ENCODE data around the gene ABCB4.

DNA sequence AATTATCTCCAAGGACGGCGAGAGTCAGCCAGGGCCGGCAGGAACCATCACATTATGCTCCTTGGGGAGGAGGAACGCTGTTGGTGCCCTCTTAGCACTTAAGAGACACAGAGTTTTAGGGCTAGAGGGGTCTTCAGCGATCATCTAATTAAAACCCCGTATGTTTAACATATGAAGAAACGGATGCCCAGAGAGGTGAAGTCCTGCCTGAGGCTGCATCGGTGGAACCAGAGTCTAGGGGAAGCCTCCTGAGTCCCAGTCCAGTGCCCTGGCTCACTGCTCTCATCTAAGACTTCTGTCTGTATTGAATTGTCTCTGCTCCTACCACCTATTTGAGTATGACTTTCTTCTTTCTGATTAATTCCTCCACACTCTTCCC, 688 bp upstream of the ABCB4 start:
- TF ChIP-seq, protein P1, sequence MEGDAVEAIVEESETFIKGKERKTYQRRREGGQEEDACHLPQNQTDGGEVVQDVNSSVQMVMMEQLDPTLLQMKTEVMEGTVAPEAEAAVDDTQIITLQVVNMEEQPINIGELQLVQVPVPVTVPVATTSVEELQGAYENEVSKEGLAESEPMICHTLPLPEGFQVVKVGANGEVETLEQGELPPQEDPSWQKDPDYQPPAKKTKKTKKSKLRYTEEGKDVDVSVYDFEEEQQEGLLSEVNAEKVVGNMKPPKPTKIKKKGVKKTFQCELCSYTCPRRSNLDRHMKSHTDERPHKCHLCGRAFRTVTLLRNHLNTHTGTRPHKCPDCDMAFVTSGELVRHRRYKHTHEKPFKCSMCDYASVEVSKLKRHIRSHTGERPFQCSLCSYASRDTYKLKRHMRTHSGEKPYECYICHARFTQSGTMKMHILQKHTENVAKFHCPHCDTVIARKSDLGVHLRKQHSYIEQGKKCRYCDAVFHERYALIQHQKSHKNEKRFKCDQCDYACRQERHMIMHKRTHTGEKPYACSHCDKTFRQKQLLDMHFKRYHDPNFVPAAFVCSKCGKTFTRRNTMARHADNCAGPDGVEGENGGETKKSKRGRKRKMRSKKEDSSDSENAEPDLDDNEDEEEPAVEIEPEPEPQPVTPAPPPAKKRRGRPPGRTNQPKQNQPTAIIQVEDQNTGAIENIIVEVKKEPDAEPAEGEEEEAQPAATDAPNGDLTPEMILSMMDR (IDR thresholded peaks at IDR 0.05) = no peak
- no peak for TF ChIP-seq ZFX (IDR thresholded peaks at IDR 0.05; ENCODE audit: borderline replicate concordance)

Data from 22Rv1 (cell line).